HEK293 (cell line): Measurements from ENCODE around the gene LEO1.

Experiments
- CTCF ChIP-seq: fragments of 450-650 bp; formaldehyde crosslinking; IDR thresholded peaks from 2 replicates; pipeline ENCODE4 v1.5.1; 2016; ENCODE audit warnings: missing biosample characterization, missing genetic modification characterization
- ZBTB1 ChIP-seq: fragments of 450-650 bp; formaldehyde crosslinking; IDR thresholded peaks from 2 replicates; pipeline ENCODE4 v1.5.1; 2016; ENCODE audit warnings: missing biosample characterization, missing genetic modification characterization
- ZNF530 ChIP-seq: fragments of 450-650 bp; formaldehyde crosslinking; IDR thresholded peaks from 2 replicates; pipeline ENCODE4 v1.5.1; 2016; ENCODE audit warnings: low read depth, missing biosample characterization, missing genetic modification characterization
- TF ChIP-seq, protein P1 (sequence below): sonication (generic); formaldehyde crosslinking; IDR thresholded peaks from 2 replicates; pipeline ENCODE4 v1.8.1; 2022; ENCODE audit warnings: mild to moderate bottlenecking, moderate library complexity, missing genetic modification reagents

GRCh38 chr15:51888593-51889195 is 82.9 kb downstream of the LEO1 start:
- TF ChIP-seq CTCF (tag by site-specific recombination) (no peak; the same call in 1 of the 2 replicates), ZNF530 (tag by site-specific recombination) (no peak), ZBTB1 (tag by site-specific recombination) (no peak)
- TF ChIP-seq, protein P1, sequence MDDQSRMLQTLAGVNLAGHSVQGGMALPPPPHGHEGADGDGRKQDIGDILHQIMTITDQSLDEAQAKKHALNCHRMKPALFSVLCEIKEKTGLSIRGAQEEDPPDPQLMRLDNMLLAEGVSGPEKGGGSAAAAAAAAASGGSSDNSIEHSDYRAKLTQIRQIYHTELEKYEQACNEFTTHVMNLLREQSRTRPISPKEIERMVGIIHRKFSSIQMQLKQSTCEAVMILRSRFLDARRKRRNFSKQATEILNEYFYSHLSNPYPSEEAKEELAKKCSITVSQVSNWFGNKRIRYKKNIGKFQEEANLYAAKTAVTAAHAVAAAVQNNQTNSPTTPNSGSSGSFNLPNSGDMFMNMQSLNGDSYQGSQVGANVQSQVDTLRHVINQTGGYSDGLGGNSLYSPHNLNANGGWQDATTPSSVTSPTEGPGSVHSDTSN (CRISPR knock-in tag) = no peak
